ENCODE measurements around the gene CDH4. TPM values are rescaled to one million over a fixed set of nuclear protein-coding genes. Genes with fewer than 3 reads are reported as not detected.

The CDH4 gene
- total RNA-seq, 4 donors from 2014 or later = under 0.01 to 0.56 (median 0.19) TPM; not detected in 1

DNA sequence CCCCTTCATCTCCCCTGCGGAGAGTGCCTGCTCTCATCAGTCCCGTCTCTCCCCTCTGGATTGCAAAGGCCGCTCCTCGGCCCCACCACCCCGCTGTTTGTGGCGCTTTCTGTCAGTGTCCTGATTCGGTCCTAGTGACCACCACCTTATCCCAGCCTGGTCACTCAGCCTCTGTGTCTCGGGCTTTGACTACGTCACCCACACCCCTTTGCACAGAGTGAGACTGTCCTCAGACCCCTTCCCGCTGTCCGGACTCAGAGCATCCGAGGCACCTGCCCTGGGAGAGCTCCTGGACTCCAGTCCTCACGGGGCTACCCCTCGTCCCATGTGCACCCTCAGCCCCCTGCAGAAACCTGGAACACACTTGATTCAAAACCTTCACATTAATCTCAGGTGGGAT is 433.4 kb downstream of the CDH4 start:
- no peak for ATAC-seq (ENCODE audit: low FRiP score)
- TF ChIP-seq, protein P1, sequence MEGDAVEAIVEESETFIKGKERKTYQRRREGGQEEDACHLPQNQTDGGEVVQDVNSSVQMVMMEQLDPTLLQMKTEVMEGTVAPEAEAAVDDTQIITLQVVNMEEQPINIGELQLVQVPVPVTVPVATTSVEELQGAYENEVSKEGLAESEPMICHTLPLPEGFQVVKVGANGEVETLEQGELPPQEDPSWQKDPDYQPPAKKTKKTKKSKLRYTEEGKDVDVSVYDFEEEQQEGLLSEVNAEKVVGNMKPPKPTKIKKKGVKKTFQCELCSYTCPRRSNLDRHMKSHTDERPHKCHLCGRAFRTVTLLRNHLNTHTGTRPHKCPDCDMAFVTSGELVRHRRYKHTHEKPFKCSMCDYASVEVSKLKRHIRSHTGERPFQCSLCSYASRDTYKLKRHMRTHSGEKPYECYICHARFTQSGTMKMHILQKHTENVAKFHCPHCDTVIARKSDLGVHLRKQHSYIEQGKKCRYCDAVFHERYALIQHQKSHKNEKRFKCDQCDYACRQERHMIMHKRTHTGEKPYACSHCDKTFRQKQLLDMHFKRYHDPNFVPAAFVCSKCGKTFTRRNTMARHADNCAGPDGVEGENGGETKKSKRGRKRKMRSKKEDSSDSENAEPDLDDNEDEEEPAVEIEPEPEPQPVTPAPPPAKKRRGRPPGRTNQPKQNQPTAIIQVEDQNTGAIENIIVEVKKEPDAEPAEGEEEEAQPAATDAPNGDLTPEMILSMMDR (IDR thresholded peaks at IDR 0.05) = no peak
- DNase-seq (ENCODE audit: low spot score) = no peak

DNA sequence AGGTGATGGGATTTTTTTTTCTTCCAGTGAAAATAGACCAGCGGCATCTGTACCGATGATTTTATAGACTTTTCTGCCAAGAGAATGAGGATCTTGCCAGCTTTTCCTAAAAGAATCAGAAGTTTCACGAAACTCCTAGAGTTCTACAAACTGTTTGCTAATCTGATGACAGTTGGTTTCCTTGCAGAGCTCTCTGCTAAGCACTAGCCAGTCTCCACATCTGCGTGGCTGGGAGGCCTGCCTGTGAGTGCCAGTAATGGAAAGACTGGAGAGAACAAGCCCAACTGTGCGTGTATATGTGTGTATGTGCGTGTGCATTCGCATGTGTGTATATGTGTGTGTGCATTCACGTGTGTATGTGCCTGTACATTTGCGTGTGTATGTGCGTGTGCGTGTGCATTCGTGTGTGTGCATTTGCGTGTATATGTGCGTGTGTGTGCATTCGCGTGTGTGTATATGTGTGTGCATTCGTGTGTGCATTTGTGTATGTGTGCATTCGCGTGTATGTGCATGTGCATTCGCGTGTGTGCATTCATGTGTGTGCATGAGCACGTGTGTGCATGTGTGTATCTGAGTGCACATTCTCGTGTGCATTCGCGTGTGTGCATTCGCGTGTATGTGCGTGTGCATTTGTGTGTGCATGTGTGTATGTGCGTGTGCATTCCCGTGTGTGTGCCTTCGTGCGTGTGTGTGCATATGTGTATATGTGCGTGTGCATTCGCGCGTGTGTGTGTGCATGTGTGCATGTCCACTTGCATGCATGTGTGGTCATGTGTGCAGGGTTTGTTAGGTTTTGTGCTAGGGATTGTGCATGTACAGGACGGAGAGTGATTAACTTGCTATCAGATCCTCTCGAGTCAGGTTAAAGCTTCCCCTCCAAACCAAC is 434.2 kb downstream of the CDH4 start:
- ATAC-seq (ENCODE audit: low FRiP score) (no peak), DNase-seq (ENCODE audit: low spot score) (no peak)
- TF ChIP-seq, protein P1 (IDR thresholded peaks at IDR 0.05) = no peak

DNA sequence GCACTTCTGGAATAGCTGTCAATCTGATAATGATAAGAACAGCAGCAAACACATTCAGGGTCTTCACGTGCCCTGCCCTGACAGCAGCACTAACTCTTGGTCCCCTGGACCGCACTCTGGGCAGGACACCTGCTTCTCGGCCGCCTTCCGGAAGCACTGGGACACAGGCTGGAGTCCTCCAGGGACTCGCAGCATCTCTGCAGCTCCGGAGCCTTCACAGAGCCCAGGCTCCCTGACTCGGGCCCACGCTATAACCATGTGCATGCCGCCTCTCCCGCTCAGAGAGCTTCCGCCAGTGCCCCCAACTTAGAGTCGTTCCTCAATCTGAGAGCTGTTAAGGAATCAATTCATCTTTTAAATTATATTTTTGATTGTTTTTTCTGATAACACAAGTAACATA is 436.4 kb downstream of the CDH4 start:
- ATAC-seq (ENCODE audit: low FRiP score) = no peak
- TF ChIP-seq, protein P1 (IDR thresholded peaks at IDR 0.05) = no peak
- DNase-seq (ENCODE audit: low spot score) = no peak

DNA sequence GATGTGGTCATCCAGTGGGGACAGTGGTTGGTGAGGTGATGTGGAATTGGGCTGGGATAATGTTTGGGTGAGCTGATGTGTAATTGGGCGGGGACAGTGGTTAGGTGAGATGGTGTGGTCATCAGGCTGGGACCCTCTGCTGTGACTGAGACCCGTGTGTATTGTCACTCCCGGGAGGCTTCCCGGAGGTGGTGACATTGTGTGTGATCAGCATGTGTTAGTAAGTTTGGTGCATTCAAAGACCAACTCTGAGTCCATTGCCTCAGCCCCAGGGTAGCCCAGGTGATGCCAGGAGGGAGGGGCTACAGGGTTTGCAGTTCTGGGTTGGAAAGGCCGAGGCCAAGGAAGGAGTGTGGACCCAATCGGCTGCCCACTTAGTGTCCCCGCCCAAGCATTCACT is 438.1 kb downstream of the CDH4 start:
- DNase-seq (ENCODE audit: low spot score) (no peak), ATAC-seq (ENCODE audit: low FRiP score) (no peak)
- TF ChIP-seq, protein P1 (IDR thresholded peaks at IDR 0.05) = no peak

DNA sequence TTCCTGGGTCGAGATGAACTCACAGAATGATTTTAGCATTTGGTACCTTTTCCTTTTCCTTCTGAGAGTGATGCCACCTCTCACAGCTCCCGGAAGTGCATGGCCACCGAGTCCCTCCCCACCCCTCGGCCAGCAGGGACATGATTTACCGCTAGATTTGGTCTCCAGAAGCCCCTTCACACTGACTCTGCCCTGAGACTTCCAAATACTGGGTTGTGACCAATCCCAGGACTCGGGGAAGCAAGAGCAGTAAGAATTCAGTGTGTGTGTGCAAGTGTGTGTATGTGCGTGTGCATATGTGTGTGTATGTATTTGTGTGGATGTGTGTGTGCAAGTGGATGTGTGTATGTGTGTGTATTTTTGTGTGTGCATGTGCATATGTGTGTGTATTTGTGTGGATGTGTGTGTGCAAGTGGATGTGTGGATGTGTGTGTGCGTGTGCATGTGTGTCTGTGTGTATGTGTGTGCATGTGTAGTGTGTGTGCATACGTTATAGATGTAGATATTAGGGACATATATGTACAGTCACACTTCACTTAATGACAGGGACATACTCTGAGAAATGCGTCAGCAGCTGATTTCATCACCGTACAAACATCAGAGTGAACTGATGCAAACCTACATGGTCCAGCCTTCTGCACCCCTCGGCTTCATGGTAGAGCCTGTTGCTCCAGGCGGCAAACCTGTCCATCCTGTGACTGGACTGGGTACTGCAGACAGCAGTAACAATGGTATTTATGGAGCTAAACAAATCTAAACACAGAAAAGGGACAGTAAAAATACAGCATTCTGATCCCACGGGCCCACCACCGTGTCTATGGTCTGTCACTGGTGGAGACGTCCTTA is 439.2 kb downstream of the CDH4 start:
- no peak for ATAC-seq (ENCODE audit: low FRiP score)

DNA sequence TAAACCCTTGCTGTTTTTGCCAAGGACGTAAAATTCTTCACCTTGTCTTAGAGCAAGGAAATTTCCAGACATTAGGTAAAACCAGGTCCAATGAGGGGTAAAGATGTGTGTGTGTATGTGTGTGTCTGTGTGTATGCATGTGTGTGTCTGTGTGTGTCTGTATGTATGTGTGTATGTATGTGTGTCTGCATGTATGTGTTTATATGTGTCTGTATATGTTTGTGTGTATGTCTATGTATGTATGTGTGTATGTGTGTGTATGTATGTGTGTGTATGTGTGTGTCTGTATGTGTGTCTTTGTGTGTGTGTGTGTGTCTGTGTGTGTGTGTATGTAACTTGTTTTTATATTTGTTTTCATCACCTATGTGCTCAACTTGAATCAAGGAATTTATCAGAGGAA is 439.9 kb downstream of the CDH4 start:
- TF ChIP-seq, protein P1 (IDR thresholded peaks at IDR 0.05) = no peak
- ATAC-seq (ENCODE audit: low FRiP score) (no peak), DNase-seq (ENCODE audit: low spot score) (no peak)

More for the DNA sequence above, 439.2 kb downstream of the CDH4 start:
- DNase-seq (ENCODE audit: low spot score) = no peak
- TF ChIP-seq, protein P1 (IDR thresholded peaks at IDR 0.05) = no peak
